ENCODE measurements around the gene CDH13.

GRCh38 chr16:82793528-82794245 is 166.9 kb downstream of the CDH13 start:
- TF ChIP-seq CTCF (IDR thresholded peaks at IDR 0.05; ENCODE audit: borderline replicate concordance, extremely low read depth, low read length, poor library complexity, severe bottlenecking), result no peak
- TF ChIP-seq EZH2 (IDR thresholded peaks at IDR 0.05; ENCODE audit: borderline replicate concordance, low read depth, low read length, severe bottlenecking), result no peak
